Measurements from ENCODE around the gene OSTM1.

Gene OSTM1, protein sequence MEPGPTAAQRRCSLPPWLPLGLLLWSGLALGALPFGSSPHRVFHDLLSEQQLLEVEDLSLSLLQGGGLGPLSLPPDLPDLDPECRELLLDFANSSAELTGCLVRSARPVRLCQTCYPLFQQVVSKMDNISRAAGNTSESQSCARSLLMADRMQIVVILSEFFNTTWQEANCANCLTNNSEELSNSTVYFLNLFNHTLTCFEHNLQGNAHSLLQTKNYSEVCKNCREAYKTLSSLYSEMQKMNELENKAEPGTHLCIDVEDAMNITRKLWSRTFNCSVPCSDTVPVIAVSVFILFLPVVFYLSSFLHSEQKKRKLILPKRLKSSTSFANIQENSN

DNA sequence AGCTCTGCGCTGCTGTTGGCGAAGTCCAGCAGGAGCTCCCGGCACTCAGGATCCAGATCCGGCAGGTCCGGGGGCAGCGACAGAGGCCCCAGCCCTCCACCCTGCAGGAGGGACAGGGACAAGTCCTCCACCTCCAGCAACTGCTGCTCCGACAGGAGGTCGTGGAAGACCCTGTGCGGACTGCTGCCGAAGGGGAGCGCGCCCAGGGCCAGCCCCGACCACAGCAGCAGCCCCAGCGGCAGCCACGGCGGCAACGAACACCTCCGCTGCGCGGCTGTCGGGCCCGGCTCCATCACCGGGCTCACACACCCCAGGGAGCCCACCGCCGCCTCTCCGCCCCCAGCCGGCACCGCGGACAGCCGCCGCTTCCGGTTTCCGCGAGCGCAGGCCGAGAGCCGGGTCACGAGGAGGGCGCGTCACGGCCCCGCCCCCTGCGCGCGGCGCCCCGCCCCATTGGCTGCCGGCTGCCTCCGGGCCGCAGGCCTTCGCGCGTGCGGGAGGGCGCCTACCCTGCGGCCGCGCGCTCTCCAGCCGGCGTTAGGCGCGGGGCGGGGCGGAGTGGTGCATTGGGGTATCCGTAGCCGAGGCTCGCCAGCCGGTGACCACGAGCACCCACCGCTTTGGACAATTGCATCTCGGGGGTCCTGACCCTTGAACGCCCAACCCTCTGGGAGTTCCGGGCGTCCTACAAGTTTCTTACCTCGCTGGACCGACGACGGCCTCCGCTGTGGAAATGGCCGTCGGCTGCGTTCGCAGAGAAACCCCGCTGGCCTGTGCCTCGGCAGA is at the start of gene OSTM1:
Gene OSTM1, minus strand, starts transcription at position 383 of the 786 bp plus-strand sequence. Its CDS starts 90 bp downstream, at position 293.
- peak; percentile 98 for DNase-seq (ENCODE audit: low spot score)

DNA sequence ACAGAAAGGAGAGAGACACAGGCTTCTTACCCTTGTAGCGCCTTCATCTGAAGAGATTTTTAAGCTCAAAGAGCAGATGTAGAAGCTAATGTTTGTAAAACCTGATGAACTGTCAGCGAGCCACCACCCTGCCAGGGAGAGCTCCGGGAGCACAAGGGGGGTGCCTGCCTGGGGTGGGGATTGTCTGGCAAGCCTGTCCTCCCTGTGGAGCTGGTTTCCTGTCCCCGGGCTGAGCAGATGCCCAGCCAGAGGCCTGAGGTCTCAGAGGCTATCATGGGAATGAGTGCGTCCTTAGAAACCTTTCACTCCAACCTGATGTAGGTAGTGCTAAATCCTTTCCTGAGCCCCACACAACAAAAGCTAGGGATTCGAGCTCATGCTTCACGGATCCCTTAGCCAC is 49.4 kb upstream of the OSTM1 start:
- no peak for DNase-seq (ENCODE audit: low spot score)

DNA sequence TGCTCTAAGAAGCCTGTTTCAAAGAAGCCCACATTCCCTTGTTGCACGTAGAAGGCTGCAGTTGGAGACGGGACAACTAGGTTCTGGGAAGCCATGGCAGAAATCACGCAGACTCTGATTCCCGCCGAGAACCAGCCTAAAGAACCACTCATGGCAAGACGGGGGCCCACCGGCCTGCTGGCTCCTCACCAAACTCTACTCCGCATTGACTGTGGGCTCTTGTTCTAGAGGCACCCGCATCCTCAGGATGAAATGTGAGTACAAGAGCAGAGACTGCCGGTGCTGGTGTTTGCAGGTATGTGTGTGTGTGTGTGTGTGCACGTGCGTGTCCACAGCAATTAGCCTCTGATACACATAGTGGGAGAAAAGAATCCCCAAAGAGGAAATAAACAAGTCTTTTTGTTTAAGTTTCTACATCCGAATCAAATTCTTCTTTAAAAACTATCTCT is 49.0 kb upstream of the OSTM1 start:
- no peak for DNase-seq (ENCODE audit: low spot score)

DNA sequence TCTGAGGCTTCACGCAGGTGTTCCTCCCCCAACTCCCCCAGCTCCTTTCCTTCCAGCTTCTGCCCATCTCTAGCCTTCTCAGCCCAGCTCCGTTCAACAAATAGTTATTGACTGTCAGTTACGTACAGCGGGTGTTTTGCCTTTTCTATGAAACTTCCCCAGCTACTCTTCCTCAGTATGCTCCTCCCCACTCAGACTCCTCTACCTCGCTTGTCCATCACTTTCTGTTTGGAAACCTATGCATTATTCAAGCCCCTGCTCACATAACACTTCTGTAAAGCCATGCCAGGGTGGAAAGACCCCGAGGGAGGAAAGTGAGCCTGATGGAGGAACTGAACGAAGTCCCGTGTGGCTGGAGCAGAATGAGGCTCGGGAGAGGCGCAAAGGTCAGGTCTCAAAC is 47.1 kb upstream of the OSTM1 start:
- no peak for DNase-seq (ENCODE audit: low spot score)

DNA sequence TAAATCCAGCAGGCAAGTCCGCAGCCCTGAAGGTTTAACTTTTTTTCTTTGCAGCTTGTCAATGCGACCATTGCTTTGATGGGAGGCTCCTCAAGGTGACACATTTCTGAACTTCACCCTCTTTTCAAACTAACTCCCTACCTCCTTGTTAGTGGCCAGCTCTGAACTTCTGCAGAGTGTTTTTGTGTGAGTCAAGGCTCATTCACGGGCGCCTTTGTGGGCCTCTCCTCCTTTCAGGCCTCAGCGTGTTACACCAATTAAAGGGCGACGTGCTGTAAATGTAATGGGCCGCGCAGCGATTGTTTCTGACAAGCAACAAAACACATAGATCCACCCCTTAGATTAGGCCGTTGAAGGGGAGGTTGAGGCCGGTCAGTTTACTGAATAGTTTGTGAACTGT is 45.8 kb upstream of the OSTM1 start:
- no peak for DNase-seq (ENCODE audit: low spot score)

DNA sequence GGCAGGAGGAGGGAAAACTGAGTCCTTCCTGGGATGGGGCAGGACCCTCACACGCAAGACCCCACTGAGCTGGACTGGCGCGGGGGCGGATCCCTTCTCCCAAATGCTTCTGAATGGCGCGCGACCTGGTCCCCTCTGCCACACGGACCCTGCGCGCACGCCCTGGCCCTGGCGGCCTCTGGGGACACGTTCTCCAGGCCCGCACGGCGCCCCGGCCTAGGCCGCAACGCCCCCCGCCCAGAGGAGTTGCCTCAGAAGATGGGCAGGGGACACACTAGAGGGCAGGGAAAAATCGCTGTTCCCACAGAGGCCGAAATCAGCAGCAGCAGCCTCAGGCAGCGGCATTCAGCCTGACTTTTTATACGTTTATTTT is 45.2 kb upstream of the OSTM1 start:
- DNase-seq (ENCODE audit: low spot score) = no peak

DNA sequence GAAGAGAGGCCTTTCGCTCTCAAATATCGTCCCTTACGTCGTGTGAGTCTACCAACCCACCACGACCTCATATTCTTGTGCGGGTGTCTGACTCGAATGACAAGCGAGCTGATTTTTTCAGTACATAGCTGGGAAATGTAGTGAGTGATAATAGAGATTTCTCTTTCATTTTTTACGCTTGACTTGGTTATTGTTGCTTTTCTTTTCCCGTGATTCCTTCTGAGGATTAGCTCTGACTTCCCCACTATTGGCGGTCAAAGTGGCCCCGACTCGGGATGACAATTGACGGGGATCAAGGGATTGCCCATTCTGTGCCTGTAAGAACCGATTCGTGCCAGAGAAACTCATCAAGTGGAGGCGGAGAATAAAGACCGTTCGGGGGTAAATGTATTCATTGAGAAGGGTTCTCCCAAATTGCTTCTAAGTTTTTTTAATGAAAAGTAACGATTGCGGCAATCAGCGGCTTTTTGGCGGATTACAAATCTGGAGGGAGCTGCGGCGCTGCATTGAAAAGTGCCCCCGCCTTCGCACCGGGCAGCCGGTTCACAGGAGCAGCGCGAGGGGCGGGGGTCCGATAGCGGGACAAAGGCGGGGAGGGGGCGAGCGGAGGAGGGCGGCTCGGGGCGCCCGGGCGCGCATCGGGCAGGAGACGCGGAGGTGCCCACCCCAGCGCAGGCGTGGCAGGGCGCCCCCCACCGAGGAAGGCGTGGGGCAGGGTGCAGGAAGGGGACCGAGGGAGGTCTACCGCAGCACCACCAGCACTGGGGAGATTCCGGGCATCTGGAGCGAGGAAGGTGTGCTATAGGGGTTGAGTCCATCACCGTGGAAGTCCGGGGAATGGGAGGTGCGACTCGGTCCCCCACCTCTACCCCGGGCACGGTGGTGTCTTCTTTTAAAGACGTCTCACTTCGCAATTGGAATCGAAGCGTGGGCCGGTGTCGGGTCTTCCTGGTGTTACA is 44.5 kb upstream of the OSTM1 start:
- DNase-seq (ENCODE audit: low spot score) = peak; percentile 17

DNA sequence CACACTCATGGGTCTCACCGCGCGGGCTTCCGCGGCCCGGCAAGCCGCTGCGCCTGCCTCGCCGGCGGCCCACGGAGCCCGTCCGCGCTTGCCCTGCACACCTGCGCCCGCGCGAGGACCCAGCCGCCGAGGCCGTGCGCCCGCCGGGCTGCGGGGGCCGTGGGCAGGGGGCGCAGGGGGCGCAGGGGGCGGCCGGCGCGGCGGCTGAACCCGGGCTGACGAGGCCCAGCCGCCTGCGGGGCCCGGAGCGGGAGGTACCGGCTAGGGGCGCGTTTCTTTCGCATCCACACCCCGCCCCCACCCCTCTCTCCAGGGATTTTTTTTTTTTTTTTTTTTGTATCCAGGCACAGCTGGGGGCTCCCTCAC is 43.8 kb upstream of the OSTM1 start:
- no peak for DNase-seq (ENCODE audit: low spot score)

DNA sequence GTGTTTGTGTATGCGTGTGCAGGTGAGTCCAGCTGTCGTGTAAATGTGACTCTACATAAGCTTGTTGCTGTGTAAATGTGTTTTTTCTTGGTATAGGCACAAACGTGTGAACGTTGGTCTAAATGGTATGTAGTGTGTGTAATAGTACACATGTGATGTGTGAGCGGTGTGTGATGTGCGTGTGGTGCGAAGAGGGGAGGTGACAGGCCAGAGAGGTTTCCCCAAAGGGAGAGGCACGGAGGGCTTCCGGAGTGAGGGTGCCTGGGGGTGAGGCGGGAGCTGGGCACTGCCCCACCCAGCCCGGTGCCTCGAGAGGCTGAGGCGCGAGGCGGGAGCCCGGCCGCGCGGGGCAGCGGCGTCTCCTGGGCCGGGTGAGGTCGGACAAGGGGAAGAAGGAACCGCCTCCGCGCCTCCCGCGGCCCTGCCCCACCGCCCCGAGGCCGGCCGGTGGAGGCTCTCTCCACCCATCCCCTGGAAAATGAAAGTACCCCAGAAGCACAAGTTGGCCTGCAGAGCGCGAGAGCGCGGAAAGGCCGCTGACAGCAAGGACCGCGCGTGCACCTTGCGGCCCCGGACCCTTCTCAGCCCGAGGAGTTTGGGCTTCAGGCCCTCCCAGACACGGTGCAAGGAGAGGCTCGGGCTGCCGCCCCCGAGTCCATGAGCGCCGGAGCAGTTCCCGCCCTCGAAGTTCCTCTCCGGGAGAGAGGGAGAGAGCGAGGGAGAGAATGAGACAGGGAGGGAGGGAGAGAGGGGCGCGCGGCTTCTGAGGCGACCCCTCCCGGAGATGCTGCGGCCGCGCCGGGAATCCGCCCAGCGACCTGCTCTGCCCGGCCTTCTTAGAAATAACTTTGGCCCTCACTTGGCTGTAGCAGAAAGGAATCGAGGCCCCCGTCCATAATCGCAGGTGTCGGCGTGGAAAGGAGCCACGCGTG is 43.2 kb upstream of the OSTM1 start:
- DNase-seq (ENCODE audit: low spot score) = peak; percentile 47

DNA sequence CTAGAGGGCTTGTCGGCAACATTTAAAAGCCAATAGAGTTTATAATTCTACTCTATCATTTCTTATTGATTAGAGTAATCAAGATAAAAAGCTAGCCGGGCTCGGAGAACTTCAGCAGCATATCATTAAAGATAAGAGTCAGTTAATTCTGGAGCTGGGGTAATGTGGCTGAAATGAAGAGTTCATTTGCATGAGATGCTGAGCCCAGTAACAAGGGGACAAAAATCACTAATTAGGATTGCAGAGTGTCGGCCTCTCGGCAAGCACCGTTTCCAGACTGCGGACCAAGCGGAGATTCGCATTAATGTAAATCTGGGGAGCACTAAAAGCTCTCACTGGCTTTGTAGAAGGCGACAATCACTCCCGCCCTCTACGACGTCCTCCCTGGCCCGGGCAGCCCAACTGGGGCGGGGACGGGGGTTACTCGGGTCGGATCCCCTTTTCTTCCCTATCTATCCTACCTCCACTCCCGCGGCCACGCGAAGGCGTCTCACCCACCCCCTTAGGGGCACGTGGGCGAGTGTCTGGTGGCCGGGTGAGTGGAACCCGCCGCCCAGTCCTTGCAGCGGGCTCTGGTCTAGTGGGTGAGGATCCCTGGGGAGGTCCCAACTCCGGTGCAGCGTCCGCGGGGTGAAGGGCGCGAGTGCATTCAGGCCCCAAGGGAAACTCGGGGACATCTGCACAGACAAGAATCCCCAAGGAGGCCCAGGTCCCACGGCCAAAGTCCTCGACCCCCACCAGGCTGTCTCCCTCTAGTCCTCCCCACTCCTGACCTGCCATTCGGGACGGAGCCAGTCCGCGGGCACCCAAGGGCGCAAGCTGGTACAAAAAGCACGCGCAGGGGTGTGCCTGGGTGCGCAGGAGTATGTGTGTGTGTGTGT is 42.2 kb upstream of the OSTM1 start:
- no peak for DNase-seq (ENCODE audit: low spot score)

DNA sequence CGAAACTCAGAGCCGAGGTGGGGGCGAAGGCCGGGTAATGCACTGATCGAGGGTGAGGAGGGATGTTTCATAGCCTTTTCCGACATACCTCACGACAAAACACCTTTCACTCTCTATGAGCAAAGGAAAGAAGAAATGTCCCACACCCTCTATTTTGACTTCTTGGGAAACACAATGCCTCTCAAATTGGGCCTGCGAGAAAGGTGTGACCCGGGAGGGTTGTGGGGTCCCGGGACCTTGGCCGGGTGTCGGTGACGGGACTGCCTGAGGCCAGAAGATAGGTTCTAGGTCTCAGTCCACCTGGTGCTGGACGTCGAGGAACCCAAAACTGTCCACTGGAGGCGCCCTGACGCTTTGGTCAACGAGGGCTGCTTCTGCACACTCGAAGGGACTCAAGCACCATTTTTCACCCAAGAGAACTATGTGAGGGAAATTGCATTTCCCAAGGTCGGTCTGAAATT is 41.1 kb upstream of the OSTM1 start:
- peak; percentile 17 for DNase-seq (ENCODE audit: low spot score)

DNA sequence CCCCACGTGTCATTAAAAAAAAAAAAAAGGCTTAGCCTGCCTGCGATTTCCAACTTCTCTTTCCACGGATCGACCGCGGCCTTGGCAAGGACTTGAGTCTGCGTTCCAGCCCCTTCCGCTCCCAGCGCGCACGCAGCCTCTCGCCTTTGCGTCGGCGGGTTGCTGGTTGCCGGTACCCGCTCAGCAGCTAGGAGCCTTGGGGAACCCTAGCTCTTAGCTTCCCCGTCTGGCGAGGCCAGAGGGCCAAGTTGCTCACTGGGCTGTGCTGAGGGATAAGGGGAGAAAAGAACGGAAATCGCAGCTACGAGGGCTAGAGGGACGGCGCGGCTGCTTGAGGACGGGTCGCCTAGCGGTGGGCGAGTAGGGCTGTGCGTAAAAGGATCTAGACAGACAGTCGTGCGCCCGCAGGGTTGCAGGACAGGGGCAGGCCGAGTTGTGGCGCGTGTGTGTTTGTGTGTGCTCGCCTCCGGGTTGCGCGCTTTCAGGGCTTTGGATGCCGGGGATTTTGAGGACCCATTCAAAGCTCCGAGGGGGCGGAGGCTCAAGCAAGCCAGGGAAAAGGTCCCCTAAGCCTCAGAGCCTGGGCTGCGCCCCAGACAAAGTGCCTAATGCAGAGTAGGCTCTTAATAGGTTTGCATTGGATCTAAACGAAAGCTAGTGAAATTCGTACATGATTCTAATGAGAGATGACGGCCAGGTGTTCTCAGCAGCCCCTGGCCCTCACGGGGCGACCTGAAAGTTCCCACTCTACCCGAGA is 40.5 kb upstream of the OSTM1 start:
- DNase-seq (ENCODE audit: low spot score) = peak; percentile 20

DNA sequence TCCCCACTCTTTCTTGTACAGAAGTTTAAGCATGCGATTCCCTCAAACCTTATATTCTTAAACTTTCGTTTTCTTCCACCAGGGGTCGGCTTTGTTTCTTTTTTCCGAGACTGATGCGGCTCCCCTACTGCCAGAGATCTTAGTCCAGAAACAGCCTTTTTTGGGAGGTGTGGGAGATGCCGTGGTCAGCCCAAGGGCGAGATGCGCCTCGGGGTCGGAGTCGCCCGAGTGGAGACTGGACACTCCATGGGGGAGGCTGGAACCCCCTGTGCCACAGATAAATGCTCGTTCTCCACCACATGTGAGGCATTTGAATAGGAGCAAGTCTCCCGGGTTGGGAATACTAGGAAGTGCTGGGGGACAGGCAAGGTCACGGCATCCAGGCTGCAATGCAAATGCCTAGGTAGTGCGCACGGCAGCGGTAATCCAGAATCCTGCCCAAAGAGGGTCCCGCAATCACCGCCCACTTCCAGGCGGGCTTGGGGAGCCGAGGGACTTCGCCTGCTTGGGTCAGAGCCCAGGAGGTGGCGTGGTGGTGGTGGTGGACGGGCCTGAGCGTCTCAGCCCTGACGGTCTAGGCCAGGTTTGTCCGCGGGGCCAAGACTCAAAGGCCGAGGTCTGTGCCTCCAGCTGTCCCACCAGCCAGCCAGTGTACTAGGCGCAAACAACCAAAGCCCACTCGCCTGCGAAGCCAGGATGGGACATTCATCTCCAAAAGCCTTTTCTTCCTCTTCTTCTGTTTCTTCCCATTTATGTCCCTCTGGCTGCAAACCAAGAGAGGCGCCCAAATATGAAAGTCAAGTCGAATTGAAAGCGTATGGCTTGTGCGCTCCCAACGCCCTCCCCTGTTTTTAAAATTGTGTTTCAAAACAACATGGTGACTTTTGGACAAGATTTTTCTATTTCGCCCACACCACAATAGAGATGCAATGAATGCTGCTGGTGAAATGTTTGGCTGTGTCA is 39.3 kb upstream of the OSTM1 start:
- peak; percentile 47 for DNase-seq (ENCODE audit: low spot score)

DNA sequence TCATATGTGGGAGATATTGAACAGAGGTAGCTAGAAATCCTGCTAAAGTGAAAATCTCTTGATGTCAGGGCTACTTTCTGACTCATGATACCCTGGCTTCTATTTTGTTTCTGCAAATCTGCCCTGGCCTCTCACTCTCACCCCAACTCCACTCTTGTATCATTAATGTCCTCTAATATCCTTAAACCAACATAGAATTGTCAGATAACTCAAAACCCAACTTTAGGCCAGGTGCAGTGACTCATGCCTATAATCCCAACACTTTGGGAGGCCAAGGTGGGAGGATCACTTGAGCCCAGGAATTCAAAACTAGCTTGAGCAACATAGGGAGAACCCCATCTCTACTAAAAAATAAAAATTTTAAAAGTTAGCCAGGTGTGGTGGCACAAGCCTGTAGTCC is 33.8 kb upstream of the OSTM1 start:
- DNase-seq (ENCODE audit: low spot score) = no peak

DNA sequence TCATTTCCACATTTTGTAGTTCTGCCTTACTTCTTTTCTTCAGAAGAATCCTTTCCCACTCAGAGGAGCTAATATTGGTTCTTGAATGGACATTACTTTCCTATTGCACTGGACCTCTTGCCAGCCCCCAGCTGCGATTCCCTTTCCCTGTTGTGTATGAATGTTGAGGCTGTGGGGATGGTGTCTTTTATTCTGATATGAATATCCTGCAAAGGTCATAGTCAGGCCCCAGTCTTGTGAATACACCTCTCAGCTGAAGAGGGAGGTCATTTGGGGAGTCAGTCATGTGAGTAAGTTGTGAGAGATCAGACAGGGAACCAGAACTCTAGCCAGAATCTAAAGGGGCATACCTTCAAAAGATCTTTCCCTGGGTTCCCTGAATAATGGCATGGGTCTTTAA is 32.6 kb upstream of the OSTM1 start:
- DNase-seq (ENCODE audit: low spot score) = no peak

DNA sequence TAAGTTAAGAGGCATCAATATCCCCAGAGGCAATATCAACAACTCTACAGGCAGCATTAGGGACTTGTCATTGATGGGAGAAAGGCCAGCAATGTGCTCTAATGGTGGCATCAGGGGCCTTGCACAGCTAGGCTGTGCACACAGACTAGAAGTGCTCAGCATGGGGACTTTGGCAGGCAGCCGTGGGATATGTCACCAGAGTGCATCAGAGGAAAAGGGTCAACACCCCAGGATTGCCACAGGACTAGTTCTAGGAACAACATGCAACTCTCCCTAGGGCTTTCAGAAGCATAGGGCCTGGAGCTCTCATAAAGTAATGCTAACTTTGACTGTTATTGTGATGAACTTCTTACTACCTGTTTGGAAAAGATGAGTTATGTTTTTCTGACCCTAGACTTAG is 32.2 kb upstream of the OSTM1 start:
- no peak for DNase-seq (ENCODE audit: low spot score)

DNA sequence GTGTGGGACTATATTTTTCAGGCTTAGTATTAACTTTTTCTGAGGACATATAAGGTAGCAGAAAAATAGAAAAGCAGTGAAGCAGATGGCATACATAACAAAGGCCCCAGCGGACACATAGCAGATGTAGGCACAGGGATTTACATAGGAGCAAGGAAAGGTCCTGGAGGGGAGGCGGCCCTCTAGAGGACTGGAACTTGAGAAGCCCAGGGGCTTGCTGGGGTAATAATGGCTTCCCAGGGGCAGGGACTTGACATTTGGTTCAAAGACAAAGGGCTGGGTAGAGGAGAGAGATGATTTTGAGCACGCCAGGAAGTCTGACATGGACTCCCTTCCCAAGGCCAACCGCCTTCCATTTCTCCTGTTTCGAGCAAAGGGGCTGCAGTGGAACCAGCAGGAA is 31.7 kb upstream of the OSTM1 start:
- no peak for DNase-seq (ENCODE audit: low spot score)

DNA sequence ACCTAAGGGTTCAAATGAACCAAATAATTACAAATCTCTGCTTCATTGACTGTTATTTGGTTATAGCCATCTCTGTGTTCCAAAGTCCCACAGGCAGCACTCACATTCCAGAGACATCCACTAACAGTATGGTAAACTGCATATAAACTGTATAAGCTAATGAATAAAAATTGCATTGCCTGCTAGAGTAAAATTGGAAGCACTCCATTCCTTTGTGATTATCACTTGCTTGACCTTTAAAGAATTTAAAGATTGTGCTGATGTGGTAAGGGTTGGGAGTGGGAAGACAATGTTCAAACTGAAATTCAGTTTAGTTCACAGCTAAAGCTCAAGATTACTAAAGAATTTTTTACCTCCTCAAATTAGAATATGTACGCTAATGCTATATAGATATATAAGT is 31.0 kb upstream of the OSTM1 start:
- DNase-seq (ENCODE audit: low spot score) = no peak

All from germinal center (tissue), 1 donor.